Cerebellar cortex (tissue), 1 donor: ENCODE measurements around the gene SEC16A.

Source experiments
- DNase-seq: peaks from one replicate; pipeline ENCODE4 v3.0.0-alpha.2; 2015; ENCODE audit warnings: low spot score

SEC16A gene

GRCh38 chr9:136400038-136400834 is 82.6 kb downstream of the SEC16A start, which contains the start of gene SNAPC4:
Gene SNAPC4, minus strand, starts transcription at chr9:136400170. Its CDS starts 1,742 bp downstream, at chr9:136398428.
- peak; percentile 78 for DNase-seq

GRCh38 chr9:136399176-136400037 is 83.4 kb downstream of the SEC16A start:
- DNase-seq, result no peak

GRCh38 chr9:136398286-136398685 is 84.6 kb downstream of the SEC16A start:
- DNase-seq, result no peak

GRCh38 chr9:136397643-136398042 is 85.2 kb downstream of the SEC16A start:
- DNase-seq, result no peak

GRCh38 chr9:136396219-136396515 is 86.7 kb downstream of the SEC16A start:
- DNase-seq, result no peak

- DNase-seq, result no peak
Observed at GRCh38 chr9:136395345-136396218, 87.3 kb downstream of the SEC16A start.

GRCh38 chr9:136395020-136395340 is 87.9 kb downstream of the SEC16A start:
- no peak for DNase-seq

- no peak for DNase-seq
Observed at GRCh38 chr9:136394312-136395019, 88.4 kb downstream of the SEC16A start.

GRCh38 chr9:136393531-136393930 is 89.3 kb downstream of the SEC16A start:
- no peak for DNase-seq

- no peak for DNase-seq
Observed at GRCh38 chr9:136392538-136393449, 90.0 kb downstream of the SEC16A start.

GRCh38 chr9:136391737-136392537 is 90.9 kb downstream of the SEC16A start:
- DNase-seq, result no peak
